Measurements from ENCODE around the gene MACROD2. TPM values are rescaled to one million over a fixed set of nuclear protein-coding genes. Genes with fewer than 3 reads are reported as not detected.

MACROD2 gene
- total RNA-seq, 5 donors from 2014 or later (not counting 1 experiment from before 2014, with no cell fraction given): 0.23 to 1.3 (median 0.51) TPM; not detected in 2

DNA sequence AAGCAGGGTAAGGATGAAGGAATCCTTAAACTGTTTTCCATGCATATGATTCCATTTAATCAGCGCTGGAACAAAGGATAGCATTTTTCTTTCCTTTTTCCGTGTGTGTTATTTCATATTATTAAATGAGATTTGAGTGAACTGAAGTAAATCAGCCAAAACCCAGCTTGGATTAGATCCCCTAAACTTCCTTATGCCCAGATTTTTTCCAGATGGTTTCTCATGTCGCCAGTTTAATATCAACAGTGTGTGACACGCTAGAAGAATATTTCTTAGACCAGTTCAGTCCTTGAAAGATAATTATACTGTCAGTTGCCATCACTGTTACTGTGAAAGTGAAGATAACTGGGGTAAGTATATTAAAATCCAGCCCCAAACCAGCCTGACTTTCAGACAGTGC lies 1568.5 kb downstream of the MACROD2 start:
- H3K36me3 Mint-ChIP-seq: no peaks in the 10 kb centered on the region
- no peaks in the 10 kb centered on the region for H3K36me3 ChIP-seq (ENCODE audit: control insufficient read depth in 2 of 2, extremely low read depth in 1 of 2, insufficient read depth in 1 of 2, low read length in 1 of 2)
- H3K4me3 Mint-ChIP-seq: no peak overlapping the region
- POLR2A ChIA-PET: no interaction called here
- H3K4me1 Mint-ChIP-seq: no peaks in the 10 kb centered on the region
- no CpG with 5 or more reads among the region's 4 CpGs for WGBS (ENCODE audit: insufficient coverage)
- H3K27me3 ChIP-seq (replicated peaks in 1 of 2; ENCODE audit: control insufficient read depth in 2 of 2, extremely low read depth in 1 of 2, insufficient read depth in 2 of 2, low read length in 1 of 2): no peaks in the 10 kb centered on the region
- H3K9me3 Mint-ChIP-seq: peaks cover 3 to 9% (median 8%) of the 10 kb centered on the region in 3 donors
- no peak overlapping the region for H3K27ac Mint-ChIP-seq
- no peaks in the 10 kb centered on the region for H3K4me1 ChIP-seq (ENCODE audit: control insufficient read depth in 1 of 2, extremely low read depth in 1 of 2, insufficient read depth in 2 of 2, low read length in 2 of 2)
- no peak overlapping the region for H3K4me3 ChIP-seq (ENCODE audit: control insufficient read depth in 1 of 2, extremely low read depth in 1 of 2, low read length in 1 of 2)
- no peaks in the 10 kb centered on the region for H3K27me3 Mint-ChIP-seq
- ATAC-seq (replicated peaks in 1 of 4): no peak
- DNase-seq: no peak
- H3K27ac ChIP-seq (ENCODE audit: low read length): no peak overlapping the region
- CTCF ChIA-PET: no interaction called here
- no peaks in the 10 kb centered on the region for H3K9me3 ChIP-seq

DNA sequence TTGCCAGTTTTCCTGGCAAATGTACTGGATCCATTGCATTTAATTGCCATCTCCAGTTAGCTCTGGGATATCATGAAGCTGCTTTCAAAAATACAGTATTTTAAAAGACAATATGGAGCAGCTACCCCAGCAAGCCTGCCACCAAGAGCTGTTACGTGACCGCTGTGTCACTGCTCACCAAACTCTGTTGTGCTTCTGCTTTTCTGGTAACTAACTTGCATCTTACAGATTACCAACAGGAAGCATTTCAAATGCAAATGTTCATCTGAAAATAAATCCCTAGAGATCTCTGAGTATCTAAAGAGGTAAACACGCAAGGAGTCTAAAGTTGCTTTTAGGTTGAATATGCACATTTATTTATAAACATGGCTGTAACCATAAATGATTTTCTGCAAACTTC lies 1569.7 kb downstream of the MACROD2 start:
- DNase-seq (no peak), ATAC-seq (replicated peaks in 1 of 4) (no peak)
- CTCF ChIA-PET: no interaction called here
- Mint-ChIP-seq H3K4me3 (no peak overlapping the region), H3K9me3 (peaks cover 0 to 9% (median 0%) of the 10 kb centered on the region in 3 donors), H3K36me3 (no peaks in the 10 kb centered on the region), H3K27ac (no peak overlapping the region), H3K27me3 (no peaks in the 10 kb centered on the region), H3K4me1 (no peaks in the 10 kb centered on the region)
- H3K4me3 ChIP-seq (ENCODE audit: control insufficient read depth in 1 of 2, extremely low read depth in 1 of 2, low read length in 1 of 2): no peak overlapping the region
- no peaks in the 10 kb centered on the region for H3K9me3 ChIP-seq
- H3K36me3 ChIP-seq (ENCODE audit: control insufficient read depth in 2 of 2, extremely low read depth in 1 of 2, insufficient read depth in 1 of 2, low read length in 1 of 2): no peaks in the 10 kb centered on the region
- POLR2A ChIA-PET: no interaction called here
- no peaks in the 10 kb centered on the region for H3K27me3 ChIP-seq (replicated peaks in 1 of 2; ENCODE audit: control insufficient read depth in 2 of 2, extremely low read depth in 1 of 2, insufficient read depth in 2 of 2, low read length in 1 of 2)
- no peaks in the 10 kb centered on the region for H3K4me1 ChIP-seq (ENCODE audit: control insufficient read depth in 1 of 2, extremely low read depth in 1 of 2, insufficient read depth in 2 of 2, low read length in 2 of 2)
- no peak overlapping the region for H3K27ac ChIP-seq (ENCODE audit: low read length)
- WGBS (ENCODE audit: insufficient coverage): 60% methylated on average over 1 of the region's 3 CpGs

DNA sequence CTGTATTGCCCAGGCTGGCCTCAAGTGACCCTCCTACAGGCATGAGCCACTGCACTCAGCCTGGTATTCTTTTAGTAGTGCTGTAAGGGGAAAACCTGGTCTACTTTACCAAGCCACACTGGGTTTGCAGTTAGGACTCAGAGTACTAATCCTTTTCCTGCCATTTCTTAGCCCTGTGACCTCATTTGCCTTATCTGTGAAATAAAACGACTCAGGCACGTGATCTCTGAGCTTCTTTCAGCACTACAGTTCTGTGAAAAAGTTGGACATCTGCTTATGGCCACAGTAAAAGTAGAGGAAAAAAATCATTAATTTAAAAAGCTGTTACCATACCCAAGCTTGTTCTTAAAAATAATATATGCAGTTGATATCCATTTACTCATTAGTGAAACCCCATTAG lies 1570.5 kb downstream of the MACROD2 start:
- H3K4me1 ChIP-seq (ENCODE audit: control insufficient read depth in 1 of 2, extremely low read depth in 1 of 2, insufficient read depth in 2 of 2, low read length in 2 of 2): no peaks in the 10 kb centered on the region
- Mint-ChIP-seq H3K4me1 (no peaks in the 10 kb centered on the region), H3K27me3 (no peaks in the 10 kb centered on the region), H3K36me3 (no peaks in the 10 kb centered on the region), H3K27ac (no peak overlapping the region), H3K9me3 (peaks cover 2 to 12% (median 3%) of the 10 kb centered on the region in 3 donors), H3K4me3 (no peak overlapping the region)
- no CpG with 5 or more reads among the region's 2 CpGs for WGBS (ENCODE audit: insufficient coverage)
- H3K27ac ChIP-seq (ENCODE audit: low read length): no peak overlapping the region
- ATAC-seq (replicated peaks in 1 of 4) (no peak), DNase-seq (no peak)
- no peak overlapping the region for H3K4me3 ChIP-seq (ENCODE audit: control insufficient read depth in 1 of 2, extremely low read depth in 1 of 2, low read length in 1 of 2)
- no peaks in the 10 kb centered on the region for H3K9me3 ChIP-seq
- no peaks in the 10 kb centered on the region for H3K36me3 ChIP-seq (ENCODE audit: control insufficient read depth in 2 of 2, extremely low read depth in 1 of 2, insufficient read depth in 1 of 2, low read length in 1 of 2)
- POLR2A ChIA-PET: no interaction called here
- CTCF ChIA-PET: no interaction called here
- no peaks in the 10 kb centered on the region for H3K27me3 ChIP-seq (replicated peaks in 1 of 2; ENCODE audit: control insufficient read depth in 2 of 2, extremely low read depth in 1 of 2, insufficient read depth in 2 of 2, low read length in 1 of 2)

DNA sequence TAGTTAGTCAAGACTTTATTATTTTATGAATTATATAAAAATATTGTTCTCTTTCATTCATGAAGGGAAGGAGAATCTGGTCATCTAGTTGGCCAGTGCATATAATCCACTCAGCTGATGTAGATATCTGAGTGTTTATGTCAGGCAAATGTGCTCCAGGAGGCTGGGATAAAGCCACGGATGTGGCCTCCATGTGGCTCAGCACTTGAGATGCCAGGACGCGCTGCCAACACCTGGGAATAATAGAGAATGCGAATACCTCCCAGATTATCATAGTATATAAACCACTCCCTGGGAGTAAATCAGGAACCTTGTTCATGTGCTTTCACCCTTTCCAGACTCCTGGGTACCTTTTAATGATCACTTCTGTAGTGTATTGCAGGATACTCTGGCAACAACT lies 1571.9 kb downstream of the MACROD2 start:
- H3K27me3 ChIP-seq (replicated peaks in 1 of 2; ENCODE audit: control insufficient read depth in 2 of 2, extremely low read depth in 1 of 2, insufficient read depth in 2 of 2, low read length in 1 of 2): no peaks in the 10 kb centered on the region
- Mint-ChIP-seq H3K4me3 (no peak overlapping the region), H3K27me3 (no peaks in the 10 kb centered on the region), H3K27ac (no peak overlapping the region), H3K36me3 (no peaks in the 10 kb centered on the region), H3K4me1 (no peaks in the 10 kb centered on the region), H3K9me3 (peaks cover 2 to 12% (median 3%) of the 10 kb centered on the region in 3 donors)
- 86% methylated on average over 2 of the region's 4 CpGs for WGBS (ENCODE audit: insufficient coverage)
- H3K36me3 ChIP-seq (ENCODE audit: control insufficient read depth in 2 of 2, extremely low read depth in 1 of 2, insufficient read depth in 1 of 2, low read length in 1 of 2): no peaks in the 10 kb centered on the region
- H3K4me1 ChIP-seq (ENCODE audit: control insufficient read depth in 1 of 2, extremely low read depth in 1 of 2, insufficient read depth in 2 of 2, low read length in 2 of 2): no peaks in the 10 kb centered on the region
- CTCF ChIA-PET: no interaction called here
- POLR2A ChIA-PET: no interaction called here
- DNase-seq (no peak), ATAC-seq (replicated peaks in 1 of 4) (no peak)
- no peaks in the 10 kb centered on the region for H3K9me3 ChIP-seq
- H3K27ac ChIP-seq (ENCODE audit: low read length): no peak overlapping the region
- H3K4me3 ChIP-seq (ENCODE audit: control insufficient read depth in 1 of 2, extremely low read depth in 1 of 2, low read length in 1 of 2): no peak overlapping the region

DNA sequence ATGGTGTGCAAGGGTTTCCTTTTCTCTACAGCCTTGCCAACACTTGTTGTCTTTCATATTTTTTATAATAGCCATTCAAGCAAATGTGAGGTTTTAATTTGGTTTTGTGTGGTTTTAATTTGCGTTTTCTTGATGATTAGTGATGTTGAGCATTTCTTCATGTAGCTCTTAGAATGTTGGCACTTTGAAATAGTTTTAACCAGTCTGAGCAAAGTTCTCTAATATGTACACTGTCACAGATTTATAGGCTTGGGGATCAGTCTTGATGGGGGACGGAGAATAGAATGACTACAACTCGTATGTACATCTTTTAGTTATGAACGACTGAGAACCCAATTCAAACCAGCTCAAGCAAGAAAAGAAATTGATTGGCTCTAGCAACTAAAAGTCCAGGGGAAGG lies 1574.8 kb downstream of the MACROD2 start:
- Mint-ChIP-seq H3K4me3 (no peak overlapping the region), H3K27me3 (no peaks in the 10 kb centered on the region), H3K4me1 (no peaks in the 10 kb centered on the region), H3K36me3 (no peaks in the 10 kb centered on the region), H3K9me3 (peaks cover 2 to 12% (median 3%) of the 10 kb centered on the region in 3 donors), H3K27ac (no peak overlapping the region)
- ChIA-PET CTCF (no interaction called here), POLR2A (no interaction called here)
- Histone ChIP-seq H3K36me3 (ENCODE audit: control insufficient read depth in 2 of 2, extremely low read depth in 1 of 2, insufficient read depth in 1 of 2, low read length in 1 of 2) (no peaks in the 10 kb centered on the region), H3K9me3 (no peaks in the 10 kb centered on the region), H3K27me3 (replicated peaks in 1 of 2; ENCODE audit: control insufficient read depth in 2 of 2, extremely low read depth in 1 of 2, insufficient read depth in 2 of 2, low read length in 1 of 2) (no peaks in the 10 kb centered on the region), H3K4me1 (ENCODE audit: control insufficient read depth in 1 of 2, extremely low read depth in 1 of 2, insufficient read depth in 2 of 2, low read length in 2 of 2) (no peaks in the 10 kb centered on the region), H3K4me3 (ENCODE audit: control insufficient read depth in 1 of 2, extremely low read depth in 1 of 2, low read length in 1 of 2) (no peak overlapping the region), H3K27ac (ENCODE audit: low read length) (no peak overlapping the region)
- no peak for ATAC-seq (replicated peaks in 1 of 4)
- DNase-seq: no peak
- 100% methylated on average over 1 of the region's 4 CpGs for WGBS (ENCODE audit: insufficient coverage)

DNA sequence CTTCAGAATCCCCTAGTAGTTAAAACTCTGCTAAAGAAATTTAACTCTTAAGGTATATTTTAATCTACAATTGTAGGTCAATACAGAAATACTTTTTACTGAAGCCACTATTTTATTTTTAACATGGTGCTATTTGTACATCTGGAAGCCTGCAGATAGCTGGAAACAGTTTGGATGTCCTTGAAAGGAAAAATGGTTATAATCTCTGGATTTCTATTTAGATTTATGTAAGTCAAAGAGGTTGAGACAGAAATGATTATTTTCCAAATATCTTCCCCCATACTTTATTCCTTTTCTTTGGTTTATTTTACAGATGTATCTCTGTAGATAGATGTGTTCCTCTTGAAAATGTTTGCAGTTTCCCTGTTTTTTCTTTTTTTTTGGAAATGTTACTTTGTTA lies 1575.7 kb downstream of the MACROD2 start:
- Histone ChIP-seq H3K4me1 (ENCODE audit: control insufficient read depth in 1 of 2, extremely low read depth in 1 of 2, insufficient read depth in 2 of 2, low read length in 2 of 2) (no peaks in the 10 kb centered on the region), H3K36me3 (ENCODE audit: control insufficient read depth in 2 of 2, extremely low read depth in 1 of 2, insufficient read depth in 1 of 2, low read length in 1 of 2) (no peaks in the 10 kb centered on the region), H3K27ac (ENCODE audit: low read length) (no peak overlapping the region), H3K4me3 (ENCODE audit: control insufficient read depth in 1 of 2, extremely low read depth in 1 of 2, low read length in 1 of 2) (no peak overlapping the region), H3K27me3 (replicated peaks in 1 of 2; ENCODE audit: control insufficient read depth in 2 of 2, extremely low read depth in 1 of 2, insufficient read depth in 2 of 2, low read length in 1 of 2) (no peaks in the 10 kb centered on the region), H3K9me3 (no peaks in the 10 kb centered on the region)
- Mint-ChIP-seq H3K27me3 (no peaks in the 10 kb centered on the region), H3K9me3 (peaks cover 2 to 12% (median 3%) of the 10 kb centered on the region in 3 donors), H3K36me3 (no peaks in the 10 kb centered on the region), H3K4me3 (no peak overlapping the region), H3K27ac (no peak overlapping the region), H3K4me1 (no peaks in the 10 kb centered on the region)
- ChIA-PET CTCF (no interaction called here), POLR2A (no interaction called here)
- no peak for DNase-seq
- no peak for ATAC-seq (replicated peaks in 1 of 4)

DNA sequence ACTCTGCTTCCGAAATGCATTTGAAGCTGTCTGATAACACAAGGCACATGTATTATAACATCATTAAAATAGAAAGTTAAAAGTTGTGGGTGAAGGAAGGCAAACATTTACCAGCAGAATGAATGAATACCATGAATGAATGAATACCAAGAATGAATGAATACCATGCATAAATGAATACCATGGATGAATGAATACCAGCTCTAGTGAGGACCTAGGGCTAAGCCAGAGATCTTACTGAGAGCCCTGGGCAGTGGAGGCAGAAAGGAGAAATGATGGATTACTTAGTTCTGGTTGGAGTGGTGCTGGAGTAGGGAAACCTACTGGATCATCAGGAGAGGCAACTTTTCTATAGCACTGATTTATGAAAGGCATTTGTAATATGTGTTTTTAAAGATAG lies 1579.9 kb downstream of the MACROD2 start:
- no peaks in the 10 kb centered on the region for H3K4me1 Mint-ChIP-seq
- no CpG with 5 or more reads among the region's 1 CpG for WGBS (ENCODE audit: insufficient coverage)
- Histone ChIP-seq H3K27ac (ENCODE audit: low read length) (no peak overlapping the region), H3K9me3 (no peaks in the 10 kb centered on the region), H3K36me3 (ENCODE audit: control insufficient read depth in 2 of 2, extremely low read depth in 1 of 2, insufficient read depth in 1 of 2, low read length in 1 of 2) (no peaks in the 10 kb centered on the region), H3K4me1 (ENCODE audit: control insufficient read depth in 1 of 2, extremely low read depth in 1 of 2, insufficient read depth in 2 of 2, low read length in 2 of 2) (no peaks in the 10 kb centered on the region), H3K27me3 (replicated peaks in 1 of 2; ENCODE audit: control insufficient read depth in 2 of 2, extremely low read depth in 1 of 2, insufficient read depth in 2 of 2, low read length in 1 of 2) (no peaks in the 10 kb centered on the region), H3K4me3 (ENCODE audit: control insufficient read depth in 1 of 2, extremely low read depth in 1 of 2, low read length in 1 of 2) (no peak overlapping the region)
- H3K9me3 Mint-ChIP-seq: peaks cover 0 to 8% (median 5%) of the 10 kb centered on the region in 3 donors
- no peak overlapping the region for H3K4me3 Mint-ChIP-seq
- H3K27ac Mint-ChIP-seq: no peak overlapping the region
- no peaks in the 10 kb centered on the region for H3K36me3 Mint-ChIP-seq
- H3K27me3 Mint-ChIP-seq: no peaks in the 10 kb centered on the region
- DNase-seq: no peak
- ATAC-seq (replicated peaks in 1 of 4): no peak
- ChIA-PET CTCF (no interaction called here), POLR2A (no interaction called here)

Data from T-cell (primary cell).